T-cell (primary cell): Measurements from ENCODE around the gene SIT1. TPM values are rescaled to one million over a fixed set of nuclear protein-coding genes. Genes with fewer than 3 reads are reported as not detected.
"Not testable (repeated sequence)": the region's sequence is repeated elsewhere in the genome, so short reads cannot be mapped to it uniquely, and the experiment has no call there.

ENCODE experiments used
- ATAC-seq, 4 experiments: fragments of 200-7000 bp in 3 of 4; fragments of 150-1000 bp in 1 of 4; cut with Tn5 transposase; replicated peaks in 1 of 4; 1 replicate in 3 of 4; 2 replicates in 1 of 4; pipeline ENCODE4 v1.10.0; 2021; ENCODE audit warnings: moderate library complexity in 3 of 4, mild to moderate bottlenecking in 2 of 4, moderate number of reproducible peaks in 1 of 4
- CTCF ChIA-PET, 2 donors: fragments of 300-600 bp; sonication (Branson Sonifier 250); formaldehyde crosslinking; loops; one replicate each; lab custom pipeline; 2022; ENCODE audit warnings: antibody characterized with exemption in 2 of 2; lab: Charles Lee
- POLR2A ChIA-PET, 2 donors: fragments of 300-600 bp; sonication (Branson Sonifier 250); formaldehyde crosslinking; loops; one replicate each; lab custom pipeline; 2022; ENCODE audit warnings: antibody characterized with exemption in 2 of 2; lab: Charles Lee
- DNase-seq, 35 experiments: peaks; one replicate each; pipeline versions ENCODE4 v3.0.0 to v3.0.0-alpha.2; 2013 to 2023
- H3K27ac ChIP-seq: one replicate; pipeline ENCODE4 v1.5.1; 2013; ENCODE audit warnings: low read length
- H3K27me3 ChIP-seq, 2 experiments: replicated peaks in 1 of 2; 1 replicate in 1 of 2; 2 replicates in 1 of 2; pipeline versions ENCODE4 v1.6.1 to v1.7.0; 2013; ENCODE audit warnings: low read length in 1 of 2, mixed read lengths in 1 of 2; ENCODE audit not compliant: control insufficient read depth in 2 of 2, insufficient read depth in 2 of 2; ENCODE audit errors: extremely low read depth in 1 of 2
- H3K36me3 ChIP-seq, 2 donors: 1 replicate in 1 of 2; 2 replicates in 1 of 2; pipeline versions ENCODE4 v1.6.1 to v1.7.0; 2013; ENCODE audit warnings: low read length in 1 of 2; ENCODE audit not compliant: control insufficient read depth in 2 of 2, insufficient read depth in 1 of 2; ENCODE audit errors: extremely low read depth in 1 of 2
- H3K4me1 ChIP-seq, 2 experiments: 1 replicate in 1 of 2; 2 replicates in 1 of 2; pipeline versions ENCODE4 v1.6.1 to v1.7.0; 2013; ENCODE audit warnings: low read length in 2 of 2, mixed read lengths in 1 of 2; ENCODE audit not compliant: insufficient read depth in 2 of 2, control insufficient read depth in 1 of 2; ENCODE audit errors: extremely low read depth in 1 of 2
- H3K4me3 ChIP-seq, 2 donors: 1 replicate in 1 of 2; 2 replicates in 1 of 2; pipeline versions ENCODE4 v1.5.1 to v1.7.0; 2013; ENCODE audit warnings: mild to moderate bottlenecking in 2 of 2, low read length in 1 of 2, moderate library complexity in 1 of 2; ENCODE audit not compliant: control insufficient read depth in 1 of 2; ENCODE audit errors: extremely low read depth in 1 of 2
- H3K9me3 ChIP-seq: 2 replicates; pipeline ENCODE4 v1.7.0; 2013
- H3K27ac Mint-ChIP-seq, 2 donors: one replicate each; pipeline ENCODE4 v1.8.0; 2020 to 2021; ENCODE audit warnings: mild to moderate bottlenecking in 2 of 2, mixed read lengths in 2 of 2
- H3K27me3 Mint-ChIP-seq, 2 donors: one replicate each; pipeline ENCODE4 v1.8.0; 2021 to 2022; ENCODE audit warnings: mixed read lengths in 2 of 2
- H3K36me3 Mint-ChIP-seq: one replicate; pipeline ENCODE4 v1.8.0; 2021; ENCODE audit warnings: mixed read lengths
- H3K4me1 Mint-ChIP-seq, 3 donors: one replicate each; pipeline ENCODE4 v1.8.0; 2020 to 2022; ENCODE audit warnings: mixed read lengths in 3 of 3, mild to moderate bottlenecking in 1 of 3
- H3K4me3 Mint-ChIP-seq, 3 donors: one replicate each; pipeline ENCODE4 v1.8.0; 2020 to 2022; ENCODE audit warnings: mild to moderate bottlenecking in 3 of 3, mixed read lengths in 3 of 3, moderate library complexity in 3 of 3
- H3K9me3 Mint-ChIP-seq, 3 donors: one replicate each; pipeline ENCODE4 v1.8.0; 2020 to 2022; ENCODE audit warnings: mixed read lengths in 3 of 3
- WGBS: methylation state at CpG from one replicate; pipeline ENCODE4 v1.1.5; 2013; ENCODE audit warnings: missing lambda C conversion rate; ENCODE audit not compliant: insufficient coverage; 5-methylcytosine and 5-hydroxymethylcytosine counted together
- total RNA-seq, 35 experiments: library from RNA in 6 of 35; stranded (reverse) in 6 of 35; fragments of 120-200 nt in 1 of 35; gene quantifications; one replicate each; pipeline versions ENCODE4 v1.2.1 to v1.2.4 and lab custom pipeline; 2013 to 2026

The SIT1 gene
- total RNA-seq, 5 donors from 2014 or later (not counting 1 experiment from before 2014, with no cell fraction given): 34.9 to 57.1 (median 51.9) TPM

GRCh38 chr9:35636877-35637246, 13.9 kb downstream of the SIT1 start:
- ATAC-seq, H3K36me3 ChIP-seq, H3K9me3 Mint-ChIP-seq, H3K27me3 Mint-ChIP-seq, DNase-seq, H3K9me3 ChIP-seq, H3K36me3 Mint-ChIP-seq, H3K4me3 Mint-ChIP-seq, H3K4me3 ChIP-seq, H3K27me3 ChIP-seq: not testable (repeated sequence)
- H3K4me1 Mint-ChIP-seq: peaks cover 50 to 69% (median 56%) of the 10 kb centered on the region in 3 donors
- H3K27ac Mint-ChIP-seq: peak overlapping the region; percentile 41 to 82
- H3K27ac ChIP-seq: peak overlapping the region; percentile 57
- H3K4me1 ChIP-seq: peaks cover 20 to 30% of the 10 kb centered on the region in 2 experiments
- ChIA-PET CTCF (interaction anchor here in 1 of 2 donors (1.0 kb wide), 1 partner anchor 25 kb away, joined by 3 read pairs; no protein-coding TSS in a partner anchor), POLR2A (interaction anchor here in 1 of 2 donors (0.6 kb wide), 1 partner anchor 65 kb away, joined by 3 read pairs; no protein-coding TSS in a partner anchor)
- 100% methylated on average over 2 of the region's 6 CpGs for WGBS

DNA sequence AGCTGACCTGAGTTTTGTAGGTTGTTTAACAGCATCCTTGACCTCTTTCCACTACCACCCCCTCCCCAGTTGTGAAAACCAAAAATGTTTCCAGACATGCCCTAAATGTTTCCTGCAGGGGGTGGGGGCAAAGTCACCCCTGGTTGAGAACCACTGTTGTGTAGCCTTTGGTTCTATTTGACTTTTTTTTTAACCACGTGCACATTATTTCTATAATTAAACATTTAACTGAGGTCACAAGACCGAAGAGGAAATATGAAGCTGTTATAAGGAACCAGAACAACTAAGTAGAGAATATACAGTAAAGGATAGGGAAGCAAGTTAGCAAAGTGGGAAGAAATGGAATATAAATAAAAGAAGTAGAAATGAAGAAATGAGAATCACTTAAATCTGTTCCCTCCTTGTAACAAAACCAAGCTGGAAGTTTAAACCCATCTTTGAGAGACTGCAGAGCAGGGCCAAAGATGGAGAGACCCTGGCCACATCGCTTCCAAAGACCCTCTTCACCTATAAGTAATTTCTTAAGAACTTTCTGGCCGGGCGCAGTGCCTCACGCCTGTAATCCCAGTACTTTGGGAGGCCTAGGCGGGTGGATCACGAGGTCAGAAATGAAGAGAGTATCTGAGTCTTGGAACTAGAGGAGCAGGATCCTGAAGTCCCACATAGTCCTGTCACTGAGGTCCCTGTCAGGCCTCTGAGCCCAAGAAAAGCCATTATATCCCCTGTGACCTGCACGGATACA, 14.4 kb downstream of the SIT1 start:
- WGBS: 100% methylated on average over 1 of the region's 9 CpGs

GRCh38 chr9:35635730-35636129, 15.0 kb downstream of the SIT1 start:
- H3K9me3 ChIP-seq: no peaks in the 10 kb centered on the region
- ATAC-seq (no peak), DNase-seq (no peak)
- no peak overlapping the region for H3K4me3 ChIP-seq
- ChIA-PET POLR2A (no interaction called here), CTCF (interaction anchor here in 1 of 2 donors (1.0 kb wide), 1 partner anchor 24 kb away, joined by 3 read pairs; no protein-coding TSS in a partner anchor)
- no peaks in the 10 kb centered on the region for H3K27me3 ChIP-seq
- no peak overlapping the region for H3K4me3 Mint-ChIP-seq
- H3K4me1 Mint-ChIP-seq: peaks cover 42 to 59% (median 49%) of the 10 kb centered on the region in 3 donors
- H3K27me3 Mint-ChIP-seq: no peaks in the 10 kb centered on the region
- peak overlapping the region; percentile 57 for H3K27ac ChIP-seq
- H3K27ac Mint-ChIP-seq: peak overlapping the region; percentile 27 to 48
- H3K36me3 Mint-ChIP-seq: peaks cover 5% of the 10 kb centered on the region
- H3K9me3 Mint-ChIP-seq: no peaks in the 10 kb centered on the region
- H3K4me1 ChIP-seq: peaks cover 20 to 30% of the 10 kb centered on the region in 2 experiments
- no peaks in the 10 kb centered on the region for H3K36me3 ChIP-seq

More for the DNA sequence above, 14.4 kb downstream of the SIT1 start:
- no peak overlapping the region for H3K4me3 ChIP-seq
- peak overlapping the region; percentile 41 to 82 for H3K27ac Mint-ChIP-seq
- ChIA-PET POLR2A (interaction anchor here in 1 of 2 donors (0.6 kb wide), 1 partner anchor 65 kb away, joined by 3 read pairs; no protein-coding TSS in a partner anchor), CTCF (interaction anchor here in 1 of 2 donors (1.0 kb wide), 1 partner anchor 25 kb away, joined by 3 read pairs; no protein-coding TSS in a partner anchor)
- DNase-seq (no peak), ATAC-seq (no peak)
- no peaks in the 10 kb centered on the region for H3K9me3 ChIP-seq
- peaks cover 9% of the 10 kb centered on the region for H3K36me3 Mint-ChIP-seq
- no peaks in the 10 kb centered on the region for H3K27me3 ChIP-seq
- H3K9me3 Mint-ChIP-seq: no peaks in the 10 kb centered on the region
- peaks cover 20 to 30% of the 10 kb centered on the region in 2 experiments for H3K4me1 ChIP-seq
- H3K36me3 ChIP-seq: no peaks in the 10 kb centered on the region
- peak overlapping the region; percentile 57 for H3K27ac ChIP-seq
- H3K27me3 Mint-ChIP-seq: no peaks in the 10 kb centered on the region
- peaks cover 47 to 65% (median 52%) of the 10 kb centered on the region in 3 donors for H3K4me1 Mint-ChIP-seq
- no peak overlapping the region for H3K4me3 Mint-ChIP-seq

DNA sequence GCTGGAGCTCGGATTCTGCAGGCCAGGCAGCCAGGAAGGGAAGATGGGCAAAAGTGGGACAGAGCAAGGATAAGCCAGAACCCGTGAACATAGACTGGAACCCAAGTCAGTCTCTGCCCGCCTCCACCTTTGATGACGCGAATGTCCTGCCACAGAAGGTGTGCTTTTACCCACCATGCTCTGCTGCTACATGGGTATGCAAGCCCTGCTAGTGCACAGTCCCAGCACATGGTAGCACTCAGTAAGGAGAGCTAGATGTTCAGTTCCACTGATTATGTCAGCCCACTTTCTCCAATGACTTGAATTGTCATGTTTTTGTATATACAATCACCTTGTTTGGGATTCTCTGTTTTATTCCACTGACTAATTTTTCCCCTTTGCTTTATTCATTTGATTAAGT, 21.1 kb downstream of the SIT1 start:
- WGBS: 83% methylated on average over 5 of the region's 5 CpGs
- Mint-ChIP-seq H3K36me3 (no peaks in the 10 kb centered on the region), H3K9me3 (no peaks in the 10 kb centered on the region), H3K4me1 (peaks cover 0 to 10% (median 9%) of the 10 kb centered on the region in 3 donors), H3K4me3 (no peak overlapping the region), H3K27ac (no peak overlapping the region), H3K27me3 (no peaks in the 10 kb centered on the region)
- ATAC-seq: no peak
- Histone ChIP-seq H3K27me3 (no peaks in the 10 kb centered on the region), H3K4me1 (no peaks in the 10 kb centered on the region), H3K27ac (no peak overlapping the region), H3K4me3 (no peak overlapping the region), H3K36me3 (no peaks in the 10 kb centered on the region), H3K9me3 (no peaks in the 10 kb centered on the region)
- DNase-seq: no peak
- ChIA-PET CTCF (no interaction called here), POLR2A (interaction anchor here in 1 of 2 donors (0.6 to 0.8 kb wide), 4 partner anchors 16 to 312 kb away, joined by 4 to 7 read pairs (median 5); no protein-coding TSS in a partner anchor)

- no peaks in the 10 kb centered on the region for H3K36me3 ChIP-seq
- DNase-seq: no peak
- no peaks in the 10 kb centered on the region for H3K9me3 ChIP-seq
- H3K9me3 Mint-ChIP-seq: no peaks in the 10 kb centered on the region
- ChIA-PET POLR2A (interaction anchor here in 1 of 2 donors (0.6 kb wide), 1 partner anchor 42 kb away, joined by 3 read pairs; no protein-coding TSS in a partner anchor), CTCF (interaction anchor here (0.5 to 0.7 kb wide), 3 partner anchors 47 to 741 kb away, joined by 3 read pairs; no protein-coding TSS in a partner anchor)
- H3K27me3 ChIP-seq: no peaks in the 10 kb centered on the region
- H3K36me3 Mint-ChIP-seq: no peaks in the 10 kb centered on the region
- 100% methylated on average over 5 of the region's 6 CpGs for WGBS
- H3K27me3 Mint-ChIP-seq: no peaks in the 10 kb centered on the region
- no peak overlapping the region for H3K4me3 Mint-ChIP-seq
- ATAC-seq: no peak
- H3K27ac Mint-ChIP-seq: no peak overlapping the region
- H3K4me3 ChIP-seq: no peak overlapping the region
- H3K4me1 ChIP-seq: no peaks in the 10 kb centered on the region
- peaks cover 0 to 10% (median 7%) of the 10 kb centered on the region in 3 donors for H3K4me1 Mint-ChIP-seq
- no peak overlapping the region for H3K27ac ChIP-seq
These were observed 22.2 kb downstream of the SIT1 start for GRCh38 chr9:35628389-35628991.

- H3K9me3 Mint-ChIP-seq: no peaks in the 10 kb centered on the region
- peaks cover 0 to 10% (median 4%) of the 10 kb centered on the region in 3 donors for H3K4me1 Mint-ChIP-seq
- no peak for ATAC-seq
- Histone ChIP-seq H3K4me3 (no peak overlapping the region), H3K9me3 (no peaks in the 10 kb centered on the region), H3K27me3 (no peaks in the 10 kb centered on the region), H3K4me1 (no peaks in the 10 kb centered on the region), H3K36me3 (no peaks in the 10 kb centered on the region), H3K27ac (no peak overlapping the region)
- CTCF ChIA-PET: interaction anchor here in 1 of 2 donors (0.7 kb wide), 1 partner anchor 265 kb away, joined by 4 read pairs; no protein-coding TSS in a partner anchor
- no peak overlapping the region for H3K27ac Mint-ChIP-seq
- WGBS: no CpG with 5 or more reads among the region's 2 CpGs
- POLR2A ChIA-PET: no interaction called here
- no peaks in the 10 kb centered on the region for H3K36me3 Mint-ChIP-seq
- H3K27me3 Mint-ChIP-seq: no peaks in the 10 kb centered on the region
- no peak for DNase-seq
- H3K4me3 Mint-ChIP-seq: no peak overlapping the region
These were observed 23.2 kb downstream of the SIT1 start for GRCh38 chr9:35627575-35627974.
